ENCODE data around the gene ZFAND2A.

Gene ZFAND2A

DNA sequence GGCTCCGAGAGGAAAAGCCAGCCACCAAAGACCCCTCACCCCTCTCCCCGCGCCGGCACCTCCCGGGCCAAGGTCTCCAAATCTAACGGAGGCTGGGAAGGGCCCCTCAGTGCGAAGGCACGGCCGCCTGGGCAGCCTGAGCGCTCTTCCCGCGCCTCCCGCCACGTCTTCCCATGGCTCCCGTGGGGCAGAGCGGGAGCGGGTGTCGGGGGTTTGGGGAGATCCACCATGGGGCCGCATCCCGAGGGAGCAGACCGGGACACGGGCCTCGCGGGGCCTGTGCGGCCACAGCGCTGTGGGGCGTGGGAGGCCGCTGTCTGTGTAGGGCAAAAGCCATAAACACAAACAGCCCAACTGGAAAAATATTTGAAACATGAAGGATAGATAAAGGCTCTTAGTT lies 49.6 kb downstream of the ZFAND2A start:
- Histone ChIP-seq H3K27me3 (ENCODE audit: insufficient read depth, poor library complexity, severe bottlenecking) (no peaks in the 10 kb centered on the region), H3K36me3 (ENCODE audit: low read depth) (no peaks in the 10 kb centered on the region), H3K9me3 (ENCODE audit: severe bottlenecking) (no peaks in the 10 kb centered on the region), H3K4me3 (ENCODE audit: severe bottlenecking) (no peak overlapping the region), H3K4me1 (ENCODE audit: insufficient read depth, poor library complexity, severe bottlenecking) (no peaks in the 10 kb centered on the region), H3K27ac (ENCODE audit: poor library complexity, severe bottlenecking) (no peak overlapping the region)
- DNase-seq (ENCODE audit: low spot score): no peak
- TF ChIP-seq, protein P1, sequence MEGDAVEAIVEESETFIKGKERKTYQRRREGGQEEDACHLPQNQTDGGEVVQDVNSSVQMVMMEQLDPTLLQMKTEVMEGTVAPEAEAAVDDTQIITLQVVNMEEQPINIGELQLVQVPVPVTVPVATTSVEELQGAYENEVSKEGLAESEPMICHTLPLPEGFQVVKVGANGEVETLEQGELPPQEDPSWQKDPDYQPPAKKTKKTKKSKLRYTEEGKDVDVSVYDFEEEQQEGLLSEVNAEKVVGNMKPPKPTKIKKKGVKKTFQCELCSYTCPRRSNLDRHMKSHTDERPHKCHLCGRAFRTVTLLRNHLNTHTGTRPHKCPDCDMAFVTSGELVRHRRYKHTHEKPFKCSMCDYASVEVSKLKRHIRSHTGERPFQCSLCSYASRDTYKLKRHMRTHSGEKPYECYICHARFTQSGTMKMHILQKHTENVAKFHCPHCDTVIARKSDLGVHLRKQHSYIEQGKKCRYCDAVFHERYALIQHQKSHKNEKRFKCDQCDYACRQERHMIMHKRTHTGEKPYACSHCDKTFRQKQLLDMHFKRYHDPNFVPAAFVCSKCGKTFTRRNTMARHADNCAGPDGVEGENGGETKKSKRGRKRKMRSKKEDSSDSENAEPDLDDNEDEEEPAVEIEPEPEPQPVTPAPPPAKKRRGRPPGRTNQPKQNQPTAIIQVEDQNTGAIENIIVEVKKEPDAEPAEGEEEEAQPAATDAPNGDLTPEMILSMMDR (IDR thresholded peaks at IDR 0.05; ENCODE audit: poor library complexity, severe bottlenecking): no peak
- ATAC-seq (ENCODE audit: low read depth): no peak

DNA sequence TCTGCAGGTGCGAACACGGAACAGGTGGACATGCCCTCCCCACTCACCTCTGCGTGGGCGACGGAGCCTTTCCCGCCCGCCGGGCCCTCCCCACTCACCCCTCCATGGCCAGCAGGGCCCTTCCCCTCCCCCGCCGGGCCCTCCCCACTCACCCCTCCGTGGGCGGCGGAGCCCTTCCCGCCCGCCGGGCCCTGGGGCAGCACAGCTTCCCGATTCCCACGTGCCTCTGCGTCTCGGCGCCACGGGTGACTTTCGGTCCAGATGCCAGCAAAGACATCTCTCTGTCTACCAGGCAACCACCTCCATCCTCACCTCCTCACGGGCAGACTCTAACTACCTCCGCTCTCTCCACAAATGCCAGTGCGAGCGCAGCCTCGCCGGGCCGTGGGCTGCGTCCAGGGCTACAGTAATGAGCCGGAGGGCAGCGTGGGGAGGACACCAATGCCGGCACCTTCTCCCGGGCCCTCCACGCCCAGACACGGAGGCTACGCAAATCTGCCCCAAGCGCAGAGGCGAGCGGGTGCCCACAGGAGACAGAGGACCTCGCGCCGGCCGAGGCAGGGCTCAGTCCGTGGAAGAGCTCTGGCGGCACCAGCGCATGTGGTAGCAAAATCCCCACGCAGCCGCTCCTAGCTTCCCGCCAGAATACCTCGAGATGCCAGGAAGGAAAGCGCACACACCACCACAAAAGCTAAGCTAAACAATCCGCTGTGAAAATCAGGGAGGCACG lies 50.2 kb downstream of the ZFAND2A start:
- H3K4me3 ChIP-seq (ENCODE audit: severe bottlenecking): no peak overlapping the region
- ATAC-seq (ENCODE audit: low read depth) (no peak), DNase-seq (ENCODE audit: low spot score) (no peak)
- H3K27ac ChIP-seq (ENCODE audit: poor library complexity, severe bottlenecking): no peak overlapping the region
- no peaks in the 10 kb centered on the region for H3K36me3 ChIP-seq (ENCODE audit: low read depth)
- no peaks in the 10 kb centered on the region for H3K9me3 ChIP-seq (ENCODE audit: severe bottlenecking)
- no peaks in the 10 kb centered on the region for H3K4me1 ChIP-seq (ENCODE audit: insufficient read depth, poor library complexity, severe bottlenecking)
- H3K27me3 ChIP-seq (ENCODE audit: insufficient read depth, poor library complexity, severe bottlenecking): no peaks in the 10 kb centered on the region
- TF ChIP-seq, protein P1 (IDR thresholded peaks at IDR 0.05; ENCODE audit: poor library complexity, severe bottlenecking): no peak

DNA sequence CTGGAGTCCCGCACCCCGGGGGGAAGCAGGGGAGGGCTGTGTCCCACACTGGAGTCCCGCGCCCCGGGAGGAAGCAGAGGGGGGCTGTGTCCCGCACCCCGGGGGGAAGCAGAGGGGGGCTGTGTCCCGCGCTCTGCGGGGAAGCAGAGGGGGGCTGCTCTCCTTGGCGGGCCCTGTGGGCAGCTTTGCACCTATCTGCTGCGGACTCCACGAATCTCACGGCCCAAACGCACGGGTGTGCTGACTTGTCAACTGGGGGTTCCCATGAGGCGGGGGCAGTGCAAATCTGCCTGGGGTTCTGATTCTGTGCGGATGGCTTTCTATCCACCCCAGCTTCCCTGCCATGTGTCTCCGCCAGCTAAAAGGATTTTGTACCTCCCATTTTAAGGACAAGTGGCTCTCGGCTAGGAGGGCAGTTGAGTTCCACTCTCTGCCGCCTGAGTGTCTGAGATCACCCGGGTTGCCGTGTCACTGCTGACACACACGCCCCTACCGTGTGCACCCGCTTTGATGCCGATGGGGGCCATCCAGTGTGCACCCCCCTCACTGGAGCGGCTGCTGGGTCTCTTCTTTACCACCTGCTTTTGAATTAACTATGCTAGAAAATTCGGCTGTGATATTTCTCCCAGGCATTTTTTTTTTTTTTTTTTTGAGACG lies 51.6 kb downstream of the ZFAND2A start:
- H3K36me3 ChIP-seq (ENCODE audit: low read depth): no peaks in the 10 kb centered on the region
- H3K27ac ChIP-seq (ENCODE audit: poor library complexity, severe bottlenecking): no peak overlapping the region
- TF ChIP-seq, protein P1 (IDR thresholded peaks at IDR 0.05; ENCODE audit: poor library complexity, severe bottlenecking): no peak
- no peak for DNase-seq (ENCODE audit: low spot score)
- no peaks in the 10 kb centered on the region for H3K27me3 ChIP-seq (ENCODE audit: insufficient read depth, poor library complexity, severe bottlenecking)
- H3K9me3 ChIP-seq (ENCODE audit: severe bottlenecking): no peaks in the 10 kb centered on the region
- ATAC-seq (ENCODE audit: low read depth): no peak
- no peak overlapping the region for H3K4me3 ChIP-seq (ENCODE audit: severe bottlenecking)
- no peaks in the 10 kb centered on the region for H3K4me1 ChIP-seq (ENCODE audit: insufficient read depth, poor library complexity, severe bottlenecking)

DNA sequence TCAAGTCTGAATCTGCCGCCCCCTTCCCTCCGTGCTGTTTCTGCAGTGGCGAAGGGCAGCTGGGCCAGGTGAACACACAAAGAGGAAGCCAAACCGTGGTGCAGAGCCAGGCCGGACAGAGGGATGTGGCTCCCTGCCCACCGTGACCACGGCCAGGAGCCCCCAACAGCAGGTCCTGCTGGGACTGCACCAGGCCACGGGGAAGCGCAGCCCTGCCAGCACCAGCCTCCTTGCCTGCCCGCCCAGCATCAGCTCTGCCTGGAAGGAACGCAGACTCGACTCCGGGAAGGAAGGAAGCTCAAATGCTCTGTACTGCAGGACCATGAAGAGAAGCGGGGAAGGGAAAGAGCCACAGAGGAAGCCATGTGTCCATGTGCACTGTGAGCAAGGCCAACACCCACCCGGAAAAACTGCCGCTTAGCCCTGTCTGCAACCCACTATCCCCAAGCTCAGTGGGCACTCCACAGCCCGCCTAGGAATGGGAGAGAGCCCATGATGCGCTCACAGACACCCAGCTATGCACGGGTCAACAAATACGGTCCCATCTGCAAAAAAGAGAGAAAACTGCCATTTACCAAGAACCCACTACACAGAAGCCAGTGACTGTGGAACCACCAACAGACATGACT lies 53.1 kb downstream of the ZFAND2A start:
- ATAC-seq (ENCODE audit: low read depth) (no peak), DNase-seq (ENCODE audit: low spot score) (no peak)
- no peaks in the 10 kb centered on the region for H3K9me3 ChIP-seq (ENCODE audit: severe bottlenecking)
- H3K4me1 ChIP-seq (ENCODE audit: insufficient read depth, poor library complexity, severe bottlenecking): no peaks in the 10 kb centered on the region
- no peaks in the 10 kb centered on the region for H3K36me3 ChIP-seq (ENCODE audit: low read depth)
- H3K27ac ChIP-seq (ENCODE audit: poor library complexity, severe bottlenecking): no peak overlapping the region
- TF ChIP-seq, protein P1 (IDR thresholded peaks at IDR 0.05; ENCODE audit: poor library complexity, severe bottlenecking): no peak
- H3K27me3 ChIP-seq (ENCODE audit: insufficient read depth, poor library complexity, severe bottlenecking): no peaks in the 10 kb centered on the region
- no peak overlapping the region for H3K4me3 ChIP-seq (ENCODE audit: severe bottlenecking)

Measured in RWPE2 (cell line).